ENCODE measurements around the gene SIAH1.
"Not testable (repeated sequence)": the region's sequence is repeated elsewhere in the genome, so short reads cannot be mapped to it uniquely, and the experiment has no call there.

Gene SIAH1

DNA sequence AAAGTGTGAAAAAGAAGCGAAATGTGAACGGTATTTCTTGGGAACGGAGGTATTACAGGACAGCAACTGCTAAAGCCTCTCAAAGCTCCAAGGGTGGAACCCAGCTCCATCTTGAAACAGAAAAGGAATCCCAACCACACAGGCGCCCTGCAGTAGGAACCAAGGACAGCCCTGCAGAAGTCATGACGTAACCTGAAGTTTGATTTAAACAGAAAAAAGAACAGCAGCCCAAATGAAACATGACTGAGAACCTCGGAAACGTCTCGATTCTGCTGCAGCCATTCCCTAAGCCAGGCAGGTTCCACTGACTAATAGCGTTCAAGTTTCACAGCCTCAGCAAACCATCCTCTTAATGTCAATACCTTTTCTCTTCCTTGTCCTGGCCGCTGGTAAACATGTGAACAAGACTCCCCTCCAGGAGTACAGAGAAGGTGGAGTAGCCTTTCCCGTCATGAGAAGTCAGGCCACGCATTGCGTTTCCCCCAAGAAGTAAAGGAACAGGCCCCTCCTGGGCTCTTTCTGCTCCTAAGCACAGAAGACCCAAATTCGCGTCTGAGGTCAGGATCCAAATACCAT, 20.1 kb downstream of the SIAH1 start:
- no peak for DNase-seq

DNA sequence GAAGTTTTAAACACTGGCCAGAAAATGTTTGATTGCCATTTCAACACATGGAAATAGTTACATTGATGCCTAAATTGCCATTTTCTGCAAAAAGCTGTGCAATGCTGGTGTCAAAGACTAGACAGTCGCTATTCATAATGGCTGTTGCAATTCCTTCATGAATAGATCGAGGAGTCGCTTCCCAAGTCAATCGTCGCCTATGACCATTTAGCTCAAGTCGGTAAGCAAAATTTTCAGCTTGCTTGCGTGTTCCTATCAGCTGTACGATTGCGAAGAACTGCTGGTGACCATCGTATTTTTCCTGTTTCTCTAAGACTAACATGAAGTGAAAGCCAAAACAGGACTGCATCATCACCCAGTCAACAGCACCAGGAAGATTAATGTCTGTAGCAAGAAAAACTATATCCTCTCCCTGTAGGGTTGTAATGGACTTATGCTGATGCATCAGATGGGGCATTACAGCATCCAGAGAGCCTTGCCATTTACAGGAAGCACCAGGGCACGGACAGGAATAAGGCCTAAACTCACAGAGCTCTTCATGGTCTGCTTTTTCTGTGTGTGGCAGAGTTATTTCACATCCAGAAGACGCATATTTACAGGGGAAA, 23.6 kb downstream of the SIAH1 start:
- DNase-seq, result no peak

DNA sequence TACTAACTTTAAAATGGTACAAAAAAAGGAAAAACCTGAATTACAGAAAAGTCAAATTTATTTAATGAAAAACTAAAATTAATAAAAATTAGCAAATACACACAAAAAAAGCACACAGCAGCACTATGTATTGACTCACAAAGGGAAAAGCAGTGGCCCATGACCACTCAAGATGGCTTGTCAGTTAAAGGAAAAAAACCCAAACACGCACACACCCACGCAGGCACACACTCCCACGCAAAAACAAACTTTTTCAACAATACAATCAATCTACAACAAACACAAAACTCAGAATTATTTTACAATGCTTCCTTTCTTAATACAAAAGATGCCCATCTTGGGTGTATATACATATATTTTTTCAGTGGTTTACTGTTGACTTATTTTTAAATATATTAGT, 24.2 kb downstream of the SIAH1 start:
- no peak for DNase-seq

DNA sequence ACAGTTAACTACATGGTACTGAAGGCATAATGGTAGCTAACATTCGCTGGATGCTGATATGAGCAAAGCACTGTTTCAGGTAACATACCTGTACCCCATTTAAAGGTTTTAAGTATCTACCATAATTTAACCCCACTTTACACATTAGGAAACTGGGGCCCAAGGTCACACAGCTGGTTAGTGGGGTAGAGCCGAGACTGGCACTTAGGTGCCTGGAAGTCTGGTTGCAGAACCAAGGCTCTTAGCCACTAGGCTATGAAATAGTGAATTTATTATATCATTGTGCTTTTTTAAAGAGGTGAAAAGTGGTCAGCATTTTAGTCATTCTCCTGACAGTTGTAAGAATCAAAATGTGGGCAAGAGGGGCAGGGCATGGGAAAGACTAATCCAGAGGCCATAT, 25.2 kb downstream of the SIAH1 start:
- no peak for DNase-seq

DNA sequence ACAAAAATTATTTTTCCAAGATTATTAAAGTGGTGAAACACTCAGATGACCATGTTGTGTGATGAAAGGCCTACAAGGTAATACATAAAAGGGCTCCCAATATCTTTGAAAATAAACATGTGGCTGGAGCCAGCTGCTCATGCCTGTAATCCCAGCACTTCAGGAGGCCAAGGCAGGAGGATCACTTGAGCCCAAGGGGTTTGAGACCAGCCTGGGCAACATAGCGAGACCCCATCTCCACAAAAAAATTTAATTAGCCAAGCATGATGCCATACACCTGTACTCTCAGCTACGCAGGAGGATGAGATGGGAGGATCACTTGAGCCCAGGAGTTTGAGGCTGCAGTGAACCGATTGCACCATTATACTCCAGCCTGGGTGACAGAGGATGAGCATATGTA, 26.8 kb downstream of the SIAH1 start:
- DNase-seq, result no peak

DNA sequence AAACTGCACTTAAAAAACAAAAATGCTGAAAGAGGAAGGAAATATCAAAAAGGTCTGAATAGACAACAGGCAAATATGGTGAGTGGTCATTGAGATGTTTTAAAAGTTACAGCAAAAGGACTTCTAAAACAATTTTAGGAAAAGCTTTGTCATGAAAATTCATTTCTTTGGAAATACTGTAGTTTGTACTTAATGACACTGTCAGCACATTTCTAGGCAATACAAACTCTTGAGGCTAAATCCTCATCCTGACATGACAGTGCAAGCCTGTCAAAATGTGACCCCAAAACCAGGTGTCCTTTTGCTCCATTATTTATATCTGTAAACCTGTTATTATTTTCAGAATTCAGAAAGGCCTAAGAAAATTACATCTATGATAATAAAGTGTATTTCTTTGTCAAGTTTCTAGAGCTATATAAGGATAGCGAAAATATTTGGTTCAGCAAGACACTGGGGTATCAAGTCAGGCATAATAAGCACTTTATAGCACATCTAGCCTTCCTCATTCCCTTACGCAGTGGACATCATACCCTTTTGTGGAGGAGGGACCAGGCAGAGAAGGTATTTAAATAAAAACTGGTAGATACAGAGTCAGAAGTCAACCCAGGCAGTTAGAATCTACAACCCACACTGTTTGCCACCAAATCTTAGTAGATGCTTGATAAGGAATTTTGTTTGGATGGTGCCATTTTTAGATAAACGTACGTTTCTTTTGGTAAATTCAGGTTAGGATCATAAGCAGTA, 28.4 kb downstream of the SIAH1 start:
- no peak for DNase-seq

DNA sequence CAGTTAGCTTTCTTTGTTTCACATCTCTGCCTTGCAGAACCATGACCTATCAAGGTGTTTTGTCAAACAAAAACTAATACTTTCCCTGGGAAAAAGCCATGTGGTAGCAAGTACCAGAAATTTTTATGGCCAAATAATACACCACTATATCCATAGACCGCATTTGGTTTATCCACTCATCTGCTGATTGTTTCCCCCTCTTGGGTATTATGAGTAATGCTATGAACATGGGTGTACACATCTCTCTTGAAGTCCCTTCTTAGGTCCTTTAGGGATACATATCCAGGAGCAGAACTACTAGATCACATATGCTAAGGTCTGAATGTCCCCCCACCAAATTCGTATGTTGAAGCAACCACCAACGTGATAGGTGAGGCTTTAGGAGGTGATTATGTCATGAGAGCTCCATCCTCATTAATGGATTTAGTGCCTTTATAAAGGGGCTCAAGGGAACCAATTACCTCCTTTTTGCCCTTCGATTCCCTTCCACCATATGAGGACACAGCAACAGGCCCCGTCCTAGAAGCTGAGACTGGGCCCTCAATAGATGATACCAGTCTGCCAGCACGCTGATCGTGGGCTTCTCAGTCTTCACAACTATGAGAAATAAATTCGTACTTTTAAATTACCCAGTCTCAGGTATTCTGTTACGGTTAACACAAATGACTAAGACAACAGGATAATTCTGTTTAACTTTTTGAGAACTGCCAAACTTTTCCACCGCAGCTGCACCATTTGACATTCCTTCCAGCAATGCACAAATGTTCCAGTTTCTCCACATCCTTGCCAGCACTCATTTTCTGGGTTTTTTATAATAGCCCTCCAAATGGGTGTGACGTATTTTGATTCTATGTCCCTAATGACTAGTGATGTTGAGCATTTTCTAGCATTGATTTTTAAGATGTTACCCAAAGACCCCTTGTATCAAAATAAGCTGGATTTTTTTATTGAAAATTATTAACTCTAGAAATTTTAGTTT, 30.0 kb downstream of the SIAH1 start:
- DNase-seq, result no peak

DNA sequence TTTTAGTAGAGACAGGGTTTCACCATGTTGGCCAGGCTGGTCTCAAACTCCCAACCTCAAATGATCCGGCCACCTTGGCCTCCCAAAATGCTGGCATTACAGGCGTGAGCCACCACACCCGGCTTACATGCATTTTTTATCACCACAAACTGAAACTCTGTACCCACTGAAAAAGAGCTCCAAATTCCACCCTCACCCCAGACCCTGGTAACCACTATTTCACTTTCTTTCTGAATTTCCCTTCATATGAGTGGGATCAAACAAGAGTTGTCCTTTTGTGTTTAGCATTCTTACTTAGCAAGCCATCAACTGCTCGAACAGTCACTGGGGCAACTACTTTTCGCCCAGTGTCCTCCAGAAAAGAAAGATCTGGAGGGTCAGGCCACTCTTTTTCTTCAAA, 30.8 kb downstream of the SIAH1 start:
- not testable (repeated sequence) for DNase-seq

DNA sequence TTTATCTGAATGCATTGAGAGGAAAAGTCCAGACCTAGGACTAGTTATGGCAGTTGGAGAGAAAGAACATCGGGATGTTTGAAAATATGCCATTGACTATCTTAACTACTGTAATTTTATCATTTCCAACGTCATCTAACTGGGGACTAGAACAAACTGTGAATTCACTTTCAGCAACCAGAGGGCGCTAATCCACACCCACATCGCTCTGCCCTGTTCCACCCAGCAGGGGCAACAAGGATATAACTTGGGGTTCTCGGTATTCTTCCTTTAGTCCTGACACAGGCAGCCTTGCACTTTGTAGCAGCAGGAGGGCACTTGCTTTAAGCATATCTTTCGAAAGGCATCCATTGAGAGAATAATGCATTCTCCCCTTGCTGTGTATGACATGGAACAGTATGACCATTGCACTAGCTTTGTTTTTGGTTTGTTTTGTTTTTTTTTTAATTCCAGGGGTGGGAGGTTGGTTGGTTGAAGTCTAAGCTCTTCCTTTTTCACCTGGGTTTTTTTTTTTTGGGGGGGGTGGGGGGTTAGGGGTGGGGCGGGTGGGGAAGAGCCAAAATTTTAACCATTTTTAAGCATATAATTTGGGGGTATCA, 31.5 kb downstream of the SIAH1 start:
- peak; percentile 24 for DNase-seq

DNA sequence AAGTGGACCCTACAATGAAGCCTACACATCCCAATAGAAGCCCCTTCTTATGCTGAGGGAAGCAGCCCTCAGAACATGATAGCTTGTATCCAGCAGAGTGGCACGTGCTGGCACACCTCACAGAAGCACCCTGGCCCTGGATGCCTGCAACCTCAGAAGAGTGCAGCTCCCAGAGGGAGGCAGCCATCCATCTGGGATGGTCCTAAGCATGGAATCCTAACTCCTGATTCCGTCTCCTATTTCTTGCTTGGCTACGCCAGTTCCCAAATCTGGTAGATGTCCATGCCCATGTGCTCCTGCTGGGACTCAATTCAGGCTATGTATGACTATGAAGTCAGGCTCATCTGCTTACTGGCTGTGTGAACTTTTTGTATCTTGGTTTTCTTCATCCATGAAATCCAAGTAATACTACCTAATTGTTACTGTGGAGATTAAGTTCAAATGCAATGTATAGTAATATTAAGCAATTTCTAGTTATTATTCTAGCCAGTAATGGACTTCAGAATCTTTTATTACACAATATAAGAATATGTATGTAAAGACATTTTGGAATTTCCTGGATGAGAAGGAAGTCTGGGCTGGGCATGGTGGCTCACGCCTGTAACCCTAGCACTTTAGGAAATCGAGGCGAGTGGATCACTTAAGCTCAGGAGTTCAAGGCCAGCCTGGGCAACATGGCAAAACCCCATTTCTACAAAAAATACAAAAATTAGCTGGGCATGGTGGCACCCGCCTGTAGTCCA, 32.4 kb downstream of the SIAH1 start:
- DNase-seq, result no peak

DNA sequence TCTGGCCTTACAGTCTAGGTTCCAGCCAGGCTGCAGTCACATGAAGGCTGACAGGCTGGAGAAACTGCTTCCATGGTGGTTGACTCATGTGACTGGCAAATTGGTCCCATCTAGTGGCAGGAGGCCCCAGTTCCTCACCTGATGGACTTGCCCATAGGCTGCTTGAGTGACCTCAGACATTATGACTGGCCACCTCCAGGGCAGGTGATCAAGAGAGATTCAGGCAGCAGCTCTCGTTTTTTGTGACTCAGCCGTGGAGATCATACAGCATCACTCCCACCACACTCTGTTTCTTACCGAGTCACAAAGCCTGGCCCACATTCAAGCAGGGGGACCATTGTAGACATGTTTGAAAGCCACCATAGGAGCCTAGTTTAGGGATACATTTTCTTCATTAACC, 34.5 kb downstream of the SIAH1 start:
- no peak for DNase-seq

DNA sequence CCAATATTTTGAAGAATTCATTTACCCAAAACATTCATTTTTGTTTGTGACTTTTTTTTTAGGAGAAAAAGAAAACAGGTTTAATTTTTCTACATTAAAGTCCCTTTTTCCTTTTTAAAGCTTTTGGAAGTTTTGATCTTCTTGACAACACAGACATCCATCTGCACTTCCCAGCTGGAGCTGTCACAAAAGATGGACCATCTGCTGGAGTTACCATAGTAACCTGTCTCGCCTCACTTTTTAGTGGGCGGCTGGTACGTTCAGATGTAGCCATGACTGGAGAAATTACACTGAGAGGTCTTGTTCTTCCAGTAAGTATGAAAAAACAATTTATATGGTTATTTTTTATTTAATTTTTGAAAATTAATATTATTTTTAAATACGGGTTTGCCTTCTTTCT, 37.2 kb downstream of the SIAH1 start:
- no peak for DNase-seq

DNA sequence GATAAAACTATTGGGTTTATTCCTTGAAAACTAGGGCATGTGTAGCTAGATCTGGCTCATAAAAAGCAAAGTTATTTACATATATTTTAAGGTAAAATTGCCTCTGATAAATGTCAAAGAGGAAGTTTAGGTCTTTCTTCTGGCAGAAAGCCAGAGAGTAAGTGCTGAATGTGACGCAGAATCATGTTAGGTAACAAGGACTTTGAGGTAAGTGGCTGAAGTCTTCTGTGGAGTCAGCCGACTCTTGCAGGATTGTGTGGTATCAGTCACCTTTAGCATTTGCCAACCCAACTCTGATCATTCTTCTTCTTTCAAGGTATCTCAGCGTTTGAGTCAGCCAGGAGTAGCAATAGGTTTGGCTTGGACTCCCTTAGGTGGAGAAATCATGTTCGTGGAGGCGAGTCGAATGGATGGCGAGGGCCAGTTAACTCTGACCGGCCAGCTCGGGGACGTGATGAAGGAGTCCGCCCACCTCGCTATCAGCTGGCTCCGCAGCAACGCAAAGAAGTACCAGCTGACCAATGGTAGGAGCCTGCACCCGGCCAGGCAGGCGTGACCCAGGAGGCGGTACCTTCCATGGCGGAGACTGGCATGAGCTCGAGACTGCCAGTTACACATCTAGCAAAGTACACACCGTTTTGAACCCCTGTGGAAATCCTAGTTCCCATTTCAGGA, 37.9 kb downstream of the SIAH1 start:
- no peak for DNase-seq

DNA sequence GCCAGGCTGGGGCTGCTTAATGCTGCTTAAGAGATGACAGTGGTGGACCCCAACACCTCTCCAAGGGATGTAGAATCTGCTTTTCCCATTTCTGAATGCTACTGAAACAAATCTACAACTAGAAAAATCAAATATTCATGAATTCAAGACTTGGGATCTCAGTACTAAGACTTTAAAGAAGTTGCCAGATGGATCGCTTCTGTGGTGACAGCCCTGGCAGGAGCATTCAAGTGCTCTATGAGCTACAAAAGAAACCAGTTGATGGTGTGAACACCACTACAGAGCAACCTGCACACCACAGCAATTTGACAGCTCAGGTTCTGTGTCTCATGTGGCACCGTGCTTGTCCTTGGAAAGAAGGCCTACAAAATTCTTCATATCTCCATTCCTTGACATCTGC, 42.6 kb downstream of the SIAH1 start:
- DNase-seq, result no peak

DNA sequence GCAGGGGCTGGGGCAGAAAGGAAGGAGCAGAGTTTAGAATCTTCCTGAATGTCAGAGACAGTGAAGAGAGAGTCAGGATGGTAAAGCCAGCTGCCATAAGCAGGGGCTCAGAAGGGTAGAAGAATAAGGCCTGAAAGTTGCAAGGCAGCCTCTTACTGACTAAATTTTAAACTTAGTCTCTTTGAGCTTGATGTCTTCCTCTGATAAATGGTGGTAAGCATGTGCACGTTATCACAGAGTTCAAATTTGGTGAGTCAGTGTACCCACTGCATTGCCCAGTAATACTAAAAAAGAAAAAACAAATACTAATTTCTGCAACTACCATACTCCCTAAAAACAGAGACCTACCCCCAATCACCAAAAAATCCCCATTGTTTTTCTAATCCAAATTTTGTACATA, 45.2 kb downstream of the SIAH1 start:
- DNase-seq, result no peak

DNA sequence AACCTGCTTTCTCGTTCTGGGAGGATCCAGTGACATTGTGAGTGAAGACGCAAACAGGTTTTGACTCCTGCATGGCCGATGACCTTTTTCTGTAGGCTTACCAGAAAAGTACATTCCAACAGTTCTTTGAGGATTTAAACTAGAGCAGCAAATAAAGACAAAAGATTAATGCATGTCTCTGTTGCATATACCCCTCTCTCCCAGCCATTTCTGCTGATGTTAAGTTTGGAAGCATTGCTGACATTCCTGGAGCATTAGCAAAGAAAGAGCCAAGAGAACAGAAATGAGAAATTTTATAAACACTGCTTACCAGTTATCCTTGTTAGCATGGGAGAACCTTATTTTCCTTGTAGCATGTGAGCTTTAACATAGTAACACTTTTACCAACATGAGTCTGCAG, 49.3 kb downstream of the SIAH1 start:
- DNase-seq, result peak; percentile 28

DNA sequence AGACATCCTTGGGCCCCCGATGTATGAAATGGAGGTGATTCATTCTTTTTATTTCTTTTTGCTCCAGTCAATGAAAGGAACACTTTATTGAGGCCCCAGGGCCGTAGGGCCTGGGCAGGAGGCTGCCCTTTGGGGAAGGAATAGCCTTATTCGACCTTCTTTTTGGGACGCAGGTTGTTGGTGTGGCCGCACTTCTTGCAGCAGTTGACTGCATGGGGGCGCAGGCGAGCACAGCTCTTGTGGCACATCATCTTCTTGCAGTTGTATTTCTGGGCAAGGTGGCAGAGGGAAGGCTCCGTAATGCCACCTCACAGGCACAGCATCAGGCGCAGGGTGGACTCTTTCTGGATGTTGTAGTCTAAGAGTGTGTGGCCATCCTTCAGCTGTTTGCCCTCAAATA, 50.9 kb downstream of the SIAH1 start:
- DNase-seq, result no peak

DNA sequence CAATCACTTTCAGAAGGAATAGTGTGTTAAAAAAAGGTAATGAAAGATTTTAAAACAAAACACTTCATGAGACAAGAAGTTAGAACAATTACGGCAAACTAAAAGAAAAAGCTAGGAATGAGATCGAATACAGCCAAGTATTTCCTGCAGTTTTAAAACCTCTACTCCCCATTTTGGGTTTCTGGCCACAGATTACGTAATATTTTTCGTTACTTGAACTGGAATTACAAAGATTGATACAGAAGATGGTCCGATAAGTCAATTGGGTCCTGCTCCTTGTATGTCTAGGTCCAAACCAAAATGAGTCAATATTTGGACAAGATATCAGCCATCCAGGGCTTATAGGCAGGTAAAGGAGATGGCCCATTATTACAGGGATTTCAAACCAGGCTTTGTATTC, 52.2 kb downstream of the SIAH1 start:
- DNase-seq, result no peak

DNA sequence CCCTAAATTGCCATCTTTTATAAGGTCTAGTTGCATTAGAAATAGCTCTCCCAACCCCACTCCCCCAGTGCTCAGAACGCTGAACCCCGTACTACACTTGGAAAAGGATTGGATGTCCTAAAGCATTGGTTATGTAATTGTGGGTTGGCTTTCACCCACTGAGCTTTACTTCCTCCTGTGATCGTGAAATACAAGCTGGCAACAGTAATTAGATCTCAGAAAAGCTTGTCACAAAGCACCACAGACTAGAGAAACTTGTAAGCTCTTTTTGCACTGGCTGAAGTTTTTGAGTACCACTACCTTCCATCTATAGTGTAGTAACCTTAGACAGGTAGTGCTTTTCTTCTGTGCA, 54.4 kb downstream of the SIAH1 start:
- DNase-seq, result no peak

DNA sequence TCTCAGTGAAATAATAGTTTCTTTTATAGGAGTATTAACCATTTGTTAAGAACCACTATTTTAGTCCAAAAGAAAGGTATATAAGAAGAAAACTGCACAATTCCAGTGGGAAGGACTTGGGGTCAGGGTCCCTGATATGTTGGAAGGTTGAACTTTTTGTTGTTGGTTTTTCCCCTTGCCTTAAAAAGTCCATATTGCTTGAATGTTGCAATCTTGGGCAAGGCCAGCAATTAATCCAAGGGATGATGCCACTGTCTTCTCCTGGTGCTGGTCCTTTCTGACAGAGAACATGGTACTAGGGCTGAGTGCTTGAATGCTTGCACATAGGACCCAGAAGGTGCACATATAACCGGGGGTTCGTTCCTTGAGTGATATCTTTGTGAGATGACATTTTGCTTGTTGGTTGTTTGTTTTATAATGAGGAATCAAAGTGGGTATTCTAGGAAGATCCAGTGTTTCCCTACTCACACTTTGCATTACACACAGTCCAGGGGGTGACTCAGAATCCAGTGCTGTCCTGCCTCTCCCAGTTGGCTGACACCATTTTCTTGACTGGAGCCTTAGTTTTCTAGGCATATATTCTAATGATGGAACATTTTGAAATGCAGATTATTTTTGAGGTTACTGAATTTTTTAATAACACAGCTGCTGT, 54.9 kb downstream of the SIAH1 start:
- no peak for DNase-seq

DNA sequence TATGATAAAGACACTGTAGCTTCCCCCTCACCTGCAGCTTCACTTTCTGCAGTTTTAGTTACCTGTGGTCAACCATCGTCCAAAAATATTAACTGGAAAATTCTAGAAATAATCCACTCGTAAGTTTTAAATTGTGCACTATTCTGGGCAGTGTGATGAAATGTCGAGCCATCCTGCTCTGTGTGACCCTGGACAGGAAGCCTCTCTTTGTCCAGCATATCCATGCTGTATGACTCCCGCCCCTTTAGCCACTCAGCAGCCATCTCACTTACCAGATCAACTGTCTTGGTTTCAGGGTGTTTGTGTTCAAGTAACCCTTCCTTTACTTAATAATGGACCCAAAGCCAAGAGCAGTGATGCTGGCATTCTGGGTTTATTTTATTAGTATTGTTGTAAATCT, 56.1 kb downstream of the SIAH1 start:
- no peak for DNase-seq

Measured in NCI-H226 (cell line).